ENCODE measurements around the gene TMCC2.

Gene TMCC2

DNA sequence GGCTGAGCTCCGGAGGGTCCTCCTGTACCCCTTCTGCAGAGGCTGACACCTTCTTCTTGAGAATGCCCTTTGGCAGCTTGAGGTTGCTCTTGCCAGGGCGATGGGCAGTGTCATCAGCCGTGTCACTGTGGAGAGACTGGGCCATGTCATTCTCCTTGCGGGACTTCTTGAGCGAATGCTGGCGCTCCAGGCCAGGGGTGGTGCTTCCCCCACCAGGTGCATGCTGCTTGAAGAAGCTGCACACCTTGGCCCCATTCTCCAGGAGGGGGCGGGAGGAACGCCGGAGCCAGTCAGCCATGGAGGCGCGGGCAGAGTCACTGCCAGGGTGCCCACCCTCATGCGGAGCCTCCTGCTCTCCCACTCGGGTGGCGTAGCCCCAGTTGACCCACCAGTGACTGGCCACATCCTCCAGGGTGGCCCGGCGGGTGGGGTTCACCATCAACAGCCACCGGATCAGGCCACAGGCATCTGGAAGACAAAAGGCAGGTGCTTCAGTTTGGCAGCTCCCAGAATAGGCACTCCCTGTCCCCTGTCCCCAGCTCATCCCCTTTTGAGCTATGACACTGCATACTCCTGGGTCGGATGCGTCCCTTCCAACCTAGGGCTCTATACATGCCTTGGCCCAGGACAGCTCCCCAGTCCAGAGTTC lies 76.4 kb downstream of the TMCC2 start:
- no peak for DNase-seq (ENCODE audit: low read depth)

GRCh38 chr1:205304695-205305070 lies 76.9 kb downstream of the TMCC2 start:
- no peak for DNase-seq (ENCODE audit: low read depth)

DNA sequence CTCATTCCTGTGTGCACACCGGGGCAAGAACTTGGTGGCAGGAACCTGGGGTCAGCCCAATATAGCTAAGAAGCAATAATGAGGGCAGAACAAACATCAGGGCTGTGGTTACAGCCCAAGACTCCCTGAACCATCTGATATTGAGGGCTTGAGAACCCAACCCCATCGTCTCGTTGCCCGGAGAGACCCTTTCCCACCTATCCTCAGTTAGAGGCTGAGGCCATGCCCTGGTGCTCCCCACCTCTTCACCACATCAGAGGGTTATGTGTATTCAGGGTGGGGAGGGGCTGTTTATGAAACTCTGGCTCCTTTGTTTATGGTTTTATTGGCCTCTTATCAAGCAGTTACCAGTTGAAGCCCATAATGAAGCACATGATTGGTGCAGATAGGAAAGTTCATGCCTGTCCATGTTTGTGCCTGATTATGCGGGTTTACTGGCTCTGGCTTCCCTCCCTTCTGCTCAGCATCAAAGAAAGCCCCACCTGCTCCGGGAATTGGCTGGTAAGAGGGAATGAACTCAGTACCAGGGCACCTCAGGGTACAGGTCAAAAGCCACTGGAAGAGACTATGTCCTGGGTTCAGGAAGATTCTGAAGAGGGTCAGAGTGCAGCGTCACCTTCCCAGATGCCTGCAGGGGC lies 79.3 kb downstream of the TMCC2 start:
- no peak for DNase-seq (ENCODE audit: low read depth)

DNA sequence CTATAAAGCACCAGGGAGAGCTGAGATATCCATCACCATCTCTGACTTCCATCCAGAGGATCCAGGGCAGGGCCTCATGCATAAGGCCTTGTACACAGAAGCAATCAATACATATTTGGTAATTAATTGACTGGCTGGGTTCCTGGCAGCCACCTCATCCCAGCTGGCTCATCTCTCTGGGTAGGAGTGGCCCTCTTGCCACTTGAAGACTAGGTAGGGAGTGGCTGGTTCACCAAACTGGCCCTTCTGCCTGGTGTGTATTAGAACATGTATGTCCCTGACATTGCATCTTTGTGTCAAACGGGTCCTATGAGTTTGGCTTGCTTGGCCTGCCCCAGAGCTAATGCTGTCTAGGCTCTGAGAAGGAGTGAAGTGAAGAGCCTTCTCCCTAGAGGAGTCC lies 82.0 kb downstream of the TMCC2 start:
- no peak for DNase-seq (ENCODE audit: low read depth)

GRCh38 chr1:205310976-205311704 lies 83.4 kb downstream of the TMCC2 start:
- no peak for DNase-seq (ENCODE audit: low read depth)

- no peak for DNase-seq (ENCODE audit: low read depth)
Observed at GRCh38 chr1:205312866-205313562, 85.3 kb downstream of the TMCC2 start.

DNA sequence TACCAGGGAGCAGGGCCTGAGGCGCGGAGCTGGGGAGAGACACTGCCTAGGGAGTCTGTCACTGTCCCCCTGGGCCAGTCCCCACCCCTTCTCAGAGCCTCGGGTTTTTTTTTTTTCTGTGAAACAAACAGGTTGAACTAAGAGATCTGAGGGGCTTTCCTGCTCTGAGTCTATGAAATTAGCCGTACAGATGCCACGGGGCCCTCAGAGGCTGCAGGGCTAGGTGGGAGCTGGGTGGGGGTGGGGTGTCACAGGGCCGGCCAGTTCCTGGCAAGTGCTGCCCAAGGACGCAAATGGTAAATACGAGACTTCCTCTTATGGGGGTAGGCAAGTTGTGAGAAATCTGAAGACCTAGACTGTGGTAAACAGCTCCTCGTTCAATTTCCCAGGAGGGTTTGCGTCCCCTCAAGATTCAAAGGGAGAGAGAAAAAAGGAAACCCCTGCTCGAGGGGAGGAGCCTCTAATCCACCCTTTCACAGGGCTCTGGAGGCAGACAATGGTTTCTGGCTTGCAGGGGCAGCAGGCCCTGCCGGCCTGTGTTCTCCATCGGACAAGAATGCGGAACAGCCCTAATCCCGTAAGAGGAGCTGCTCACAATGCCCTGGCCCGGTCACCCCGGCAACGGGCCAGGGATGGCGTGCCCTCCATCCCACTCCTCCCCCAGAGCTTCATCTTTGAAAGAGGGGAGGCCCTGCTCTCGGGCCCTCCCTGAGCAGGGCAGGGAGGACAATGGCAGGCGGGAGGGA lies 86.0 kb downstream of the TMCC2 start:
- DNase-seq (ENCODE audit: low read depth): no peak

GRCh38 chr1:205315008-205315618 lies 87.4 kb downstream of the TMCC2 start:
- no peak for DNase-seq (ENCODE audit: low read depth)

- no peak for DNase-seq (ENCODE audit: low read depth)
Observed at GRCh38 chr1:205316161-205316566, 88.4 kb downstream of the TMCC2 start.

DNA sequence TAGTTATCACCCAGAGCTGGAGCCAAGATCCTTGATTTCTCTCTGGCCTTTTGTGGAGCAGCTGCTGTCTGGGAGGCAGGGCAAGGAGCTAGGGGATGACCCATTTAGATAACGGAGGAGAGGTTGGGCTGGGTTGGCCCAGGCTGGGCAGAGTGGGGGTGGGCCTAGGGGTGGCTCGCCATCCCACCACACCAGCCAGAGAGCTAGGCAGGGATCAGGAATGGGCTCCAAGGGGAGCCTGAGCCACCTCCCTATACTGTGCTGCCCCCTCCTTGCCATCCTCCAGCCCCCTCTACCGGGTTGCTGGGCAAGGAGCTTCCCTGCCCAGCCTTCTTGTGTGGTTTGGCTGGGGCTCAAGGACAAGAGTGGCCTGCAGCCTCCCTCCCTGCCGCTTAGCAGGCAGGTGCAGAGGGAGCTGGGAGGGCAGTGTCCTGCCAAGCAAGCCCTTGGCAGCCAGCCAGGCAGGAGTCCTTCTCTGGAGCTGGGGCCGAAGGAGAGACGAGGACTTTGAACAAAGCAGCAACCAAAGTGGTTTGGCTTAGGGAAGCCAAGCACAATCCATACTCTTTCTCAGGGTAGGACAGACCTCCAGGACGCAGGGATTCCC lies 89.7 kb downstream of the TMCC2 start:
- DNase-seq (ENCODE audit: low read depth): no peak

GRCh38 chr1:205318231-205318991 lies 90.7 kb downstream of the TMCC2 start:
- DNase-seq (ENCODE audit: low read depth): no peak

DNA sequence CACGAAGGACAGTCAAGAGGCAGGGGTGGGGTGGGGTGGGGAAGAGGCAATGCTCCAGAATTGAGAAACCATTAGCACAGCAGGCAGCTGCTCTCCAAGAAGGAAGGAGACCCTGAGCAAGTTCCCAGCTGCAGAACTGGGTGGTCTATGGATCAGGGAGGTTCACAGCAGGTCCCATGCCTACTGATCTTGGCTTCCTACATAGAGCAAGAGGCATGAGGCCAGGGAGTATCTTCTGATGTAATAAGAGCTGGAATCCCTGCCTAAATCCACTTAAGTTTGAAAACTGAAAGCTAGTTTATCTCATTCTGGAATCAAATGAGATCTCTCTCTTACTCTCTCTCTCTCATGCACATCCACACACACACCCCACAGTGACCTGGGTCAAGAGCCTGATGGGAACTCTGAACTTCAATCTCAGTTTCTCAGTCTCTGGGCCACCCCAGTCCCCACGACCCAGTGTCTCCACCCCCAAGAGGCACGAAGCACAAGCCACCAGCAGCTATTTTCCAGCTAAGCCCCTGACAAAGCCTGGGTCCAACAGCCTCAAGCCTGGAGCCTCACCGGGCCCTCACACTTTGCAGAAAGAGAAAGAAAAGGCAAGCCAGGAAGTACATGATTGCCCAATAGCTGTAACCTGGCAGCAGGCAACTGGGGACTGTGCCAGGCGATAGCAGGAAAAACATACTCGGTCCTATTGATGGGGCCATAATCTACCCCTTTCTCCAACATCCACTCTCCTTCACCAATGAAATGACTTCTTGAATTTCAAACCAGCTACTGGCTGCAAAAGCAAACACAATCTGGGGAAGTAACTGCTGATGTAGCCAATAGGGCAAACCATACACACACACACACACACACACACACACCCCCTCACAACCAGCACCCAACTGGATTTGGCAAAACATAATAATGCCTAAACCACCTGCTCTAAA lies 91.6 kb downstream of the TMCC2 start:
- DNase-seq (ENCODE audit: low read depth): peak; percentile 16

DNA sequence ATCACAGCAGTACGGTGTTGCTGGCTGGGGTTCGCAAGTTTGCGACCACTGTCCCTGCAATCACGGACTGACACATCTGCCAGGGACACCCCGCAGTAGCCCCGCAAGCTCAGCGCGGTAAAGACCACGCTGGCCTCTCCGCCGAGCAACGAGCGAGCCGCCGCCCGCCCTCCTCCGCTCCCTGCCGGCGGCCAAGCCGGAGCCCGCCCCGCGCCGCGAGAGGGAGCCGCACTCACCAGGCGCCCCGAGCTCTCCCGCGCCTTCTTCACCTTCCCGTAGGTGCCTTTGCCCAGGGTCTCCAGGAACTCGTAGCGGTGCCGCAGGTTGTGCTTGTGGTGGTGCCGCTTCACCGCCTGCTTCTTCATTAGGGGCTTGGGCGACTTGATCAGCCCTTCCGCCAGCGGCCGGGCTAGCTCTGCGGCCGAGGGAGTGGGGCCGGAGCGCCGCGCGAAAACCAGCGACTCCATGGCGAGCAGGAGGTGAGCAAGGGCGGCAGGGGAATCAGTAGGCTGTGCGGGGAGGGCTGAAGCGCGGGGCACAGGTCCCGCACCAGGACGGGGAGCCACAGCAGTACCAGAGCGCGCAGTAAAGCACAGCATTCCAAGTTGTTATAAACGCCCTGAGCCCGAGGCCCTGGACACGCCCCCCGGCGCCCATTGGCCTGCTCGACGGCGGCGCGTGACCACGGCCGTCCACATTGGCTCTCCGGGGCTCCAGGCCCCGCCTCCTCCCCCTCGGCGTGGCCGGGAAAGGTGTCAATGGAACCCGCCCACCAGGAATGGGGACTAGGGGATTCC lies 93.6 kb downstream of the TMCC2 start, which contains the start of gene NUAK2:
TSS of gene NUAK2 (minus strand) at position 584 of the 797 bp plus-strand sequence. CDS start at position 467, 117 bp downstream.
- DNase-seq (ENCODE audit: low read depth): peak; percentile 78

GRCh38 chr1:205321959-205322283 lies 94.2 kb downstream of the TMCC2 start:
- DNase-seq (ENCODE audit: low read depth): no peak

Measured in activated T-helper 1 cell treated with Interleukin-2 at 50 U/mL for 16 hours (primary cell).